Calu3 (cell line): ENCODE results near the gene NT5M. TPM values are rescaled to one million over a fixed set of nuclear protein-coding genes. Genes with fewer than 3 reads are reported as not detected.

Experiments used
- BruUV-seq: library from RNA; stranded (reverse); fragments of 400-500 nt; replicated peaks from 2 replicates; lab custom pipeline; 2021; lab: Mats Ljungman, UMichigan
- CTCF ChIA-PET: fragments of 300-600 bp; sonication (Branson Sonifier 250); formaldehyde crosslinking; loops from one replicate; lab custom pipeline; 2022; ENCODE audit warnings: antibody characterized with exemption; lab: Charles Lee
- DNase-seq: peaks from one replicate; pipeline ENCODE4 v3.0.0; 2022
- H3K27ac Mint-ChIP-seq: one replicate; pipeline ENCODE4 v1.8.0; 2022; ENCODE audit warnings: mixed read lengths; ENCODE audit not compliant: unreplicated experiment
- H3K27me3 Mint-ChIP-seq: one replicate; pipeline ENCODE4 v1.8.0; 2022; ENCODE audit warnings: mixed read lengths; ENCODE audit not compliant: unreplicated experiment
- H3K36me3 Mint-ChIP-seq: one replicate; pipeline ENCODE4 v1.8.0; 2022; ENCODE audit warnings: mild to moderate bottlenecking, moderate library complexity, mixed read lengths; ENCODE audit not compliant: insufficient read depth, unreplicated experiment
- H3K4me1 Mint-ChIP-seq: one replicate; pipeline ENCODE4 v1.8.0; 2022; ENCODE audit warnings: mild to moderate bottlenecking, low read depth, mixed read lengths; ENCODE audit not compliant: unreplicated experiment
- H3K4me3 Mint-ChIP-seq: one replicate; pipeline ENCODE4 v1.8.0; 2022; ENCODE audit warnings: mild to moderate bottlenecking, low read depth, moderate library complexity, mixed read lengths; ENCODE audit not compliant: unreplicated experiment
- H3K9me3 Mint-ChIP-seq: one replicate; pipeline ENCODE4 v1.8.0; 2022; ENCODE audit warnings: low read depth, mixed read lengths; ENCODE audit not compliant: unreplicated experiment
- intact Hi-C: fragments of 100-400 bp; cut with micrococcal nuclease; formaldehyde crosslinking; loops from one replicate; pipeline ENCODE4 v1.10.0; 2022; ENCODE audit not compliant: unreplicated experiment
- total RNA-seq: library from RNA; stranded (reverse); gene quantifications from 2 replicates; pipeline ENCODE4 v1.2.3, GENCODE V29; 2022
- TF ChIP-seq, protein P1 (sequence below): fragments of 200-600 bp; IDR thresholded peaks from one replicate; pipeline ENCODE4 v1.8.0; 2022; ENCODE audit warnings: antibody characterized with exemption; ENCODE audit not compliant: unreplicated experiment

NT5M gene
- total RNA-seq, 1 experiment from 2014 or later = 1.0 TPM

DNA sequence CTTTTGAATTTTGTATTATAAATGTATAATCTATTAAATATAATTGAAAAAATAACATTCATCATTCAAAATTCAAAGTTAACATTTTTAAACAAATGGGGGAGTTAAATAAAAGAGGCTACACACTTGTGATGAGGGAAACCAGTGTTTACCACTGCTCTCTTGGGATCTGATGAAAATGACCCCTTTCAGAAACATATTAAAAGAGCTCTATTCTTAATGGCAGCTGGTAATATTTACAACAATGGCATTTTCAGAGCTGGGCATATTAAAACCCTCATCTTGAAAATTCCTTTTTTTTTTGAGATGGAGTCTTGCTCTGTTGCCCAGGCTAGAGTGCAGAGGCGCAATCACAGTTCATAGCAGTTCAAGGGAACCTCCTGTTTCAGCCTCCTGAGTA lies 46.9 kb upstream of the NT5M start:
- H3K4me3 Mint-ChIP-seq = no peak overlapping the region
- no peak for DNase-seq
- no peaks in the 10 kb centered on the region for H3K4me1 Mint-ChIP-seq
- no peaks in the 10 kb centered on the region for H3K27me3 Mint-ChIP-seq
- BruUV-seq = no TSS peak
- TF ChIP-seq, protein P1, sequence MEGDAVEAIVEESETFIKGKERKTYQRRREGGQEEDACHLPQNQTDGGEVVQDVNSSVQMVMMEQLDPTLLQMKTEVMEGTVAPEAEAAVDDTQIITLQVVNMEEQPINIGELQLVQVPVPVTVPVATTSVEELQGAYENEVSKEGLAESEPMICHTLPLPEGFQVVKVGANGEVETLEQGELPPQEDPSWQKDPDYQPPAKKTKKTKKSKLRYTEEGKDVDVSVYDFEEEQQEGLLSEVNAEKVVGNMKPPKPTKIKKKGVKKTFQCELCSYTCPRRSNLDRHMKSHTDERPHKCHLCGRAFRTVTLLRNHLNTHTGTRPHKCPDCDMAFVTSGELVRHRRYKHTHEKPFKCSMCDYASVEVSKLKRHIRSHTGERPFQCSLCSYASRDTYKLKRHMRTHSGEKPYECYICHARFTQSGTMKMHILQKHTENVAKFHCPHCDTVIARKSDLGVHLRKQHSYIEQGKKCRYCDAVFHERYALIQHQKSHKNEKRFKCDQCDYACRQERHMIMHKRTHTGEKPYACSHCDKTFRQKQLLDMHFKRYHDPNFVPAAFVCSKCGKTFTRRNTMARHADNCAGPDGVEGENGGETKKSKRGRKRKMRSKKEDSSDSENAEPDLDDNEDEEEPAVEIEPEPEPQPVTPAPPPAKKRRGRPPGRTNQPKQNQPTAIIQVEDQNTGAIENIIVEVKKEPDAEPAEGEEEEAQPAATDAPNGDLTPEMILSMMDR = no peak
- peaks cover 46% of the 10 kb centered on the region for H3K36me3 Mint-ChIP-seq
- intact Hi-C loops = no loop called here
- no peaks in the 10 kb centered on the region for H3K9me3 Mint-ChIP-seq
- H3K27ac Mint-ChIP-seq = no peak overlapping the region
- CTCF ChIA-PET = no interaction called here

DNA sequence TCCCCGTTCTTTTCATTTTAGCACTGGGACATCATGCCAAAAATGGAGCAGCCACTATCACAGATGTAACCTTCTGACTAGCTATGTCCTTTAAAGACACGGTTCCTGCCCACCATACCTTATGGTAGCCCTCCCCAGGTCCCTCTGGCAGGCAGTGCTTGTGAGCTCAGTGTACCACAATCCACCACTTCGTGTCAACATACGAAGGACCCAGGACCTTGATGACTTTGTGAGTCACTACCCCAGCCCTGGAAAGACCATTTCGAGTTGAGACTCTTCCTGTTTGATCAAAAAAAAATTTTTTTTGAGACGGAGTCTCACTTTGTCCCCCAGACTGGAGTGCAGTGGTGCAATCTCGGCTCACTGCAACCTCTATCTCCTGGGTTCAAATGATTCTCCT lies 45.2 kb upstream of the NT5M start:
- peaks cover 46% of the 10 kb centered on the region for H3K36me3 Mint-ChIP-seq
- H3K4me3 Mint-ChIP-seq = no peak overlapping the region
- H3K9me3 Mint-ChIP-seq = no peaks in the 10 kb centered on the region
- intact Hi-C loops = no loop called here
- no peaks in the 10 kb centered on the region for H3K4me1 Mint-ChIP-seq
- CTCF ChIA-PET = no interaction called here
- no peak overlapping the region for H3K27ac Mint-ChIP-seq
- BruUV-seq = no TSS peak
- TF ChIP-seq, protein P1 = no peak
- no peaks in the 10 kb centered on the region for H3K27me3 Mint-ChIP-seq
- no peak for DNase-seq

DNA sequence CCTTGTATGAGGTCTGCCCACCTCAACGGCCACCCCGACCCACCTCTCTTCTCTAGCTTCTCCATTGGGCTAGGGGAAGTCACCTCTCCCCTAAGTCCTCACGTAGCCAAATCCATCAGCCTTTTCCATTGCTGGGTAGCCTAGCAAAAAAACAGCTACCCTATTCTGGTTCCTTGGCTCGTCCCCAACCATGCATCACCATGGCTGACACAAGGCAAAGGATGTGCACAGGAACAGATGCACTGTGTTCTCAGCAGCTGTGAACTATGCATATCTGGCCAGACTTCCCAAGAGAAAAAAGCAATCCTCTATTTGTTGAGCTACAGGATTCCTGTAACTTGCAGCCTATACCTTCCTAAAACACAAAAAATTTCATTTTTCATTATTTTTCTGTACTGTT lies 44.2 kb upstream of the NT5M start:
- CTCF ChIA-PET = no interaction called here
- no peak overlapping the region for H3K27ac Mint-ChIP-seq
- intact Hi-C loops = no loop called here
- H3K4me3 Mint-ChIP-seq = no peak overlapping the region
- H3K36me3 Mint-ChIP-seq = peaks cover 36% of the 10 kb centered on the region
- no peak for DNase-seq
- no TSS peak for BruUV-seq
- no peaks in the 10 kb centered on the region for H3K4me1 Mint-ChIP-seq
- no peaks in the 10 kb centered on the region for H3K9me3 Mint-ChIP-seq
- TF ChIP-seq, protein P1 = no peak
- H3K27me3 Mint-ChIP-seq = no peaks in the 10 kb centered on the region

DNA sequence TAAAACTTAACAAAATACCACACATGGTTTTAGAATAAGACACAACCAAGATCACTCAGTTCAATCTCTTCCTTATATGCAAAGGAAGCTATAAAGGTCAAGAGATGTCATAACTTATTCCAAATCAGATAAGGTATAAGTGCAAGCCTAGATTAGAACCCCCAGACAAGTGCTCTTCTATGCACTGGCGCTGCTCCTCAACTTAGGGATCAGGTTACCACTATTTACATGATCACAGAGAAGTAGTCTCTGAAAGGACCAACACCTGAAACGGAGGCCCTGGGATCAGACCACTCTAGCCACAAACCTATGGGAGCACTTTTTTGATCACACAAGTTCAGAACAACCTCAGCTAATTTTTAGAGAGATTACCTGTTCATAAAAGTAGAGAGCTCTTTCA lies 38.7 kb upstream of the NT5M start:
- Mint-ChIP-seq H3K27ac (no peak overlapping the region), H3K36me3 (peaks cover 17% of the 10 kb centered on the region)
- BruUV-seq = no TSS peak

More for the DNA sequence above, 38.7 kb upstream of the NT5M start:
- no peak overlapping the region for H3K4me3 Mint-ChIP-seq
- intact Hi-C loops = no loop called here
- H3K4me1 Mint-ChIP-seq = no peaks in the 10 kb centered on the region
- no peaks in the 10 kb centered on the region for H3K9me3 Mint-ChIP-seq
- H3K27me3 Mint-ChIP-seq = no peaks in the 10 kb centered on the region
- no peak for DNase-seq
- CTCF ChIA-PET = no interaction called here
- TF ChIP-seq, protein P1 = no peak
